K562 (cell line): ENCODE data around the gene RBP3.

ENCODE experiments used
- ARID4B ChIP-seq: sonication (generic); formaldehyde crosslinking; IDR thresholded peaks from 2 replicates; pipeline ENCODE4 v1.8.0; 2022; ENCODE audit warnings: mild to moderate bottlenecking, missing genetic modification reagents
- EZH2 ChIP-seq: IDR thresholded peaks from 2 replicates; pipeline ENCODE4 v1.6.1; 2012; ENCODE audit warnings: low read depth, mild to moderate bottlenecking, inconsistent platforms, low read length, borderline replicate concordance
- SMARCB1 ChIP-seq: IDR thresholded peaks from 2 replicates; pipeline ENCODE4 v1.6.1; 2011; ENCODE audit warnings: improper control_type of control experiment, low read depth; ENCODE audit not compliant: insufficient read length
- ZBTB33 ChIP-seq: sonication (generic); formaldehyde crosslinking; IDR thresholded peaks from 2 replicates; pipeline ENCODE4 v1.8.1; 2023; ENCODE audit warnings: mild to moderate bottlenecking, missing genetic modification reagents
- ZNF324 ChIP-seq: fragments of 250-450 bp; sonication (Bioruptor Pico); IDR thresholded peaks from 2 replicates; pipeline ENCODE4 v1.4.0; 2020; ENCODE audit warnings: mild to moderate bottlenecking

- TF ChIP-seq ARID4B (CRISPR knock-in tag) (no peak), ZNF324 (CRISPR knock-in tag) (no peak), EZH2 (no peak), SMARCB1 (no peak), ZBTB33 (CRISPR knock-in tag) (no peak)
These were observed 11.7 kb downstream of the RBP3 start for GRCh38 chr10:47359626-47360418.
